ENCODE results near the gene KCTD3.

Gene KCTD3

DNA sequence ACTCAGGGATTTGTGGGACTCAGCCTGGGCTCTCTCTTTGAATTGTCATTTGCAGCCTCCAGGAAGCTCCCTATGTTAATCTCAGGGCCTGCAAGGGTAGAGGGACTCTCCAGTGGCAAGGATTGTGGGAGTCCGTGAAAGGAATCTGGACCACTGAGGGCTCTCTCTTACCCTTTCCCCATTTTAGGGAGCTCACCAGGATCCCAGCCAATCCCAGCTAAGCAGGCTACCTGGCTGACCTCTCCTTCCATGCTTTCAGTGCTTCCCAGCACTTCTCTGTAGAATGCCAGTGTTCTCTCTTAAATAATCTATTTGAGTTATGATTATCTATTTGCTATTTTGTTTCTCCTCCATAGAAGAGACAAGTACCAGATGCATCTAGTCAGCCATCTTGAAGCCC is 9.6 kb upstream of the KCTD3 start:
- no peak for DNase-seq (ENCODE audit: low spot score)

DNA sequence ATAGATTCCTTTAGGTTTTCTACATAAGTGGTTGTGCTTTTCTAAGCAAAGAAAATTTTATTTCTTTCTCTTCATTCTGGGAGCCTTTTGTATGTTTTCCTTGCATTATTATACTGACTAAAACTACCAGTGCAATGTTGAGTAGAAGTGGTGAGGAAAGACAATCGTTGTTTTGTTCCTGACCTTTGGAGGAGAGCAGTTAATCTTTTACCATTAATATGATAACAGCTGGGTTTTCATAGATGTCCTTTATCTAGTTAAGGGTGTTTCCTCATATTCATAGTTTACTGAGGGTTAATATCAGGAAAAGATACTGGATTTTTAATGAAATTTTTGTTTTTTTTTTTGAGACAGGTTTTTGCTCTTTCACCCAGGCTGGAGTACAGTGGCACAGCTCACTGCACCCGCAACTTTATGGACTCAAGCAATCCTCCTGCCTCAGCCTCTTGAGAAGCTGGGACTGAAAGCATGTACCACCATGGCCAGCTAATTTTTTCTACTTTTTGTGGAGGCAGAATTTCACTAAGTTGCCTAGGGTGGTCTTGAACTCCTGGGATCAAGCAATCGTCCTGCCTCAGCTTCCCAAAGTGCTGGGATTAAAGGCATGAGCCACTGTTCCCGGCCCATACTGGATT is 9.0 kb upstream of the KCTD3 start:
- DNase-seq (ENCODE audit: low spot score) = no peak

DNA sequence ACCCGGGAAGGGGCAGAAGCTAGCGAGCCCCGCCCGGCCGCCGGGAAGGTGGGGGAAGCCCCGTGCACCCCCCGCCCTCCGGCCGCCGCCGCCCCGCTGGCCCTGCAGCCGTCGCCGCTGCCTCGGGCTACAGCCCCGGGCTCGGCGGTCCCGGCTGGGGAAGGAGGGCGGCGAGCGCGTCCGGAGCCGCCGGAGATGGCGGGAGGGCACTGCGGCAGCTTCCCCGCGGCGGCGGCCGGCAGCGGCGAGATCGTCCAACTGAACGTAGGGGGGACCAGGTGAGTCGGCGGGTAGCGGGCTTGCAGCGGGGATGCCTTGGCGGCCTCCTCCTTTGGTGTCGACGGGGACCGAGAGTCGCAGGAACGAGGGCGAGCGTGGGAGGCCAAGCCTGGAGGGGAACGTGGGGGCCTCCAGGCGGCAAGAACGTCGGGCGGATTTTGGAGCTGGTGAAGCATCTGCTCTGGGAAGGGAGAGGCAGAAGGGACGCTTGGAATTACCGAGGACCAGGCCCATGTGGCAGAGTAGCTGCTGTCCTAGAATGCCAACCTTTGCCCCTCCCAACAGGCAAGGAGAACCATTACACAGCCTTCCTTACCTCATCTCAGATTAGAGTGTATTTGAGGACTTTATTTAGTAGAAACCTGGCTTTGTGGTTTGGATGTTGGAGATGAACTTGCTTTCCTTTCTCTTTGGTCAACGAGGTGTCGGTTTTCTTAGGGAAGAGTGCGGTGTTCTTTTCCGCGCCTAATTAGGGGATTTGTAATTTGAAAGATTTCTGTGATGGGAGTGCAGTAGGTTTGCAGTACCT is 591 bp downstream of the KCTD3 start:
- DNase-seq (ENCODE audit: low spot score) = peak; percentile 23

DNA sequence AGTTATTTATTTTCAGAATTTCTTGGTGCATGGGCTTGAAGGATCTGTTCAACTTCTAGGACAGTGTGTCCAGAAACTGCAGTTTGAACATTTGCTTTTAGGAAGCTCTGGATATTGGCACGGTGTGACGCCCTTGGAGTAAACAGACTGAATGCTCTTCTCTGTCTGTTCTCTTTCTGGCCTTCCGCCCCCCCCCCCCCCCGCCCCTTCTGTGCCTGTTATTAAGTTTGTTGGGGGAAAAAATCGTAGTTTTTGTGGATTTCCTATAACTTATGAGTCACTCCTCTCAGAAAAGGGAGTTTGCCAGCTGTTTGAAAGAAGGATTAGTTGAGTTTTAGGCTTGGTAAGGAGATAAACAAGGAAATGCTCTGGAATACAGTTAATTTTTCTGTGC is 1.2 kb downstream of the KCTD3 start:
- DNase-seq (ENCODE audit: low spot score) = no peak

DNA sequence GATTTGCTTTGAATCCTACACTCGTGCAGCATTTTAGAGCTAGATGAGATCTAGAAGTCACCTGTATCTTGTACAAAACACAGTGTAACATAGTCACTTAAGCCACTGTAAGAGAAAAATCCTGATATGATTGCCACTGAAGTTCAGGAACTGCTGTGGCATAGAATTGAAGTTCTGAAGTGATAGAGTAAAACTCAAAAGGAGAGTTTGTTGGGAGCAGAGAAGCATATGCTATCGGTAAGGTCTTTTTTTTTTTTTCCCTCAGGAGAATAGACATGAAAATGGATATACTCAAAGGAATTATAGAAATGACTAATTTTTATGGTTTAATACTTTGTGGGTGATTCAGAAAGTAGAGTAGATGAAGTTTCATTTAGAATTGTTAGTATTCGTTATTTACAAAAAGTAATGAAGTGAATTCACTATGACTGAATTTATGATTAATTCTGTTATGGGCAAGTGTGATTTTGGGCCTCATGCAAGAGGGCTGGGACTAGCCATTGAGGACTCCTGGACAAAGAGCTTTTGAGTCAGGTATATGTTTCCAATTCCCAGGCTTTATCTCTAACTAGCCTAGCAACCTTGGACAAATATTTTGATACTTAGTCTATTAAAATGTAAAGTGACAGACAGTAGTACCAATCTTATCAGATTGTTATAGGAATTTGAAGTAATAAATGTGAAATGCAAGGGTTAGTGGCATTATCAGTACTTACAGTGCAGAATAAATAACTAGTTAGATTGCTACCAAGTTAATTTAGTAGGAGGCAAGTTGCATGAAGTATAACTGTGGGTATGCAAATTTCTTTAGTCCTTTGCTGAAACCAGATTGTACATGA is 3.1 kb downstream of the KCTD3 start:
- DNase-seq (ENCODE audit: low spot score) = no peak

DNA sequence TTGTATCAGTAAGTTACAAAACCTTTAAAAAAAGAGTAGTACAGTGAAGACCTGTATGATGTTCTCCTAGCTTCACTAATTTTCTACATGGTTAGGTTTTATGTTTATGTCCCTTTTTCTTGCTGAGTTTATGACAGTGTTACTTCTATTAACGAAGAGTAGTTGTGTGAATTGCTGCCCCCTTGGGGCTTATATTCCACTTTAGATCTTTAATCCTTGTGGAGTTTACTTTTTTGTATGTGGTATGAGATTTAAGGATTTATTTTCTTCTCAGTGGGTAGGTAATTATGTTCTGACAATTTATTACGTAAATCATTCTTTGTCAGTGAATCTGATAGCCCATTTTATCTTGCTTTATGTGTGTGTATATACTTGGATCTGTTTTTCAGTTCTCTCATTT is 14.8 kb downstream of the KCTD3 start:
- no peak for DNase-seq (ENCODE audit: low spot score)

DNA sequence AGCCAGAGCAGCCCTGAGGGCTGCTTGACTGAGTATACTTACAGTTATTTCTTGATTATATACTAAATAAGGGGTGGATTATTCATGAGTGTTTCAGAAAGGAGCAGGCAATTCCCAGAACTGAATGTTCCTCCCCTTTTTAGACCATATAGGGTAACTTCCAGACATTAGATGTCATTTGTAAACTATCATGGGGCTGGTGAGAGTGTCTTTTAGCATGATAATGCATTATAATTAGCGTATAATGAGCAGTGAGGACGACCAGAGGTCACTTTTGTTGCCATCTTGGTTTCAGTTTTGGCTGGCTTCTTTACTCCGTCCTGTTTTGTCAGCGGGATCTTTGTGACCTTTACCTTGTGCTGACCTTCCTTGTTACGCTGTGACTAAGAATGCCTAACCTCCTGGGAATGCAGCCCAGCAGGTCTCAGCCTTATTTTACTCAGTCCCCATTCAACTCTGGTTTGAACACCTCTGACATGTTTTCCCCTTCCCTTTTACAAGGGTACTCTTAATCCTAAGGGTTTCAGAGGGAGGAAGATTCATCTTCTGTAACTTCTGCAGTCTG is 16.2 kb downstream of the KCTD3 start:
- no peak for DNase-seq (ENCODE audit: low spot score)

DNA sequence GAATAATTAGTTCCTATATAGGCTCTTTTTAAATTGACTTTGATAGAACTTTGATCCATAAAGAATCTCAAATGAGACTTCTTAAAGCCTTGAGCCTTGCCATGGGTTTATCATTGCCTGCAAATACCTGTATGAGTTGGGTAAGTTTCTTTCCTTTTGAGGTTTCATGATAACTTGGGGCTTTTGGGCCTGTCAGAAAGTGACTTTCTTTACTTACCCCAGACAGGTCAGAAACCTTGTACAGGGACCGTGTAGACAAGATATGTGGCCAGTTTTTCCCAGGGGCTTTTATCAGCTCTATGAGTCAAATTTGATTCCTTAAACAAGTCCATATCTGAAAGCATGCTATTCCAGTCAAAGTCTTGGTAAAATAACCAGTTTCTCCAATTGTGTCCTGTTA is 17.3 kb downstream of the KCTD3 start:
- DNase-seq (ENCODE audit: low spot score) = no peak

DNA sequence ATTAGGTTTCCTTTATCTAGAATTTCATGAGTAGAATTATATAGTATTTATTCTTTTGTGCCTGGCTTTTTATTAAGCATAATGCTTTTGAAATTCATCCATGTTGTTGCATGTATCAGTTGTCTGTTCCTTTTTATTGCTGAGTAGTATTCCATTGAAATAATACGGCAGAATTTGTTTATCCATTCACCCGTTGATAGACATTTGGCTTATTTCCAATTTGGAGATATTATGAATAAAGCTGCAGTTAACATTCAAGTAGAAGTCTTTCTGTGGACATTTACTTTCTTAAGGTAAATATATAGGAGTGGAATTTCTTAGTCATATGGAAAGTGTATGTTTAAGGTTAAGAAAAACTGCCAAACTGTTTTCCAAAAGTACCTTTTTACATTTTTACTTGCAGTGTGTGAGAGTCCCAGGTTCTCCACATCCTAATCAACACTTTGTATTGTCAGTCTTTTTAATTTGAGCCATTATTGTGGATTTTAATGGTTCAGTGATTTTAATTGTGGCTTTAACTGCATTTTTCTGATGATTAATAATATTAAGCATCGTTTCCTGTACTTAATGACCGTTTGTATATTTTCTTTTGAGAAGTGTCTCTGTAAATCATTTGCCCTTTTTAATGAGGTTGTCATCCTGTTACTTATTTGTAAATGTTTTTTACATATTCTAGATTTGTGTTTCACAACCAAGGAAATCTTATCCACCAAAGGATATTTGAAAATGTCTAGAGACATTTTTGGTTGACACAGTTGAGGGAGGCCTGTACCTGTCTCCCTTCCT is 22.7 kb downstream of the KCTD3 start:
- no peak for DNase-seq (ENCODE audit: low spot score)

DNA sequence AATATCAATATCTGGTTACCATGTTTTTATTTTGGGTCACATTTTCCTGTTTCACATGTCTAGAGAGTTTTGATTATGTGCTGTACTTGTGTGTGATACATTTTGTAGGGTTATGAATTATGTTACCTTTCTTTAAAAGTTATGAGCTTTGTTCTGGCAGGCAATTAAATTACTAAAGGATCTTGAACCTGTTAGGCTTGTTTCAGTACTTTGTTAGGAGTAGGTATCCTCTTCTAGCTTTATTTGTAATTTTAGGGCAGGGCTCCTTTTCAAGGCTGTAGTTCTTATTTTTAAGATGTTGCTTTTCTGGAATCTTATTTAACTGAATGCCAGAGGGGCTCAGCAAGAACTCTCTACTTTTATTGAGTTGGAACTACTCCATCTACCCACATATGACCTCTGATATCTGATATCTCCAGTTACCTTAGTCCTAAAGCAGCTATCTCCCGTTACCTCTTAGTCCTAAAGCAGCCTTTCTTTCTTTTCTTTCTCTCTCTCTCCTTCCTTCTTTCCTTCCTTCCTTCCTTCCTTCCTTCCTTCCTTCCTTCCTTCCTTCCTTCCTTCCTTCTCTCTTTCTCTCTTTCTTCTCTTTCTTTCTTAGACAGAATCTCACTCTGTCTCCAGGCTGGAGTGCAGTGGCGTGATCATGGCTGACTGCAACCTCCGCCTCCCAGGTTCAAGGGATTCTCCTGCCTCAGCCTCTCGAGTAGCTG is 23.8 kb downstream of the KCTD3 start:
- DNase-seq (ENCODE audit: low spot score) = no peak

DNA sequence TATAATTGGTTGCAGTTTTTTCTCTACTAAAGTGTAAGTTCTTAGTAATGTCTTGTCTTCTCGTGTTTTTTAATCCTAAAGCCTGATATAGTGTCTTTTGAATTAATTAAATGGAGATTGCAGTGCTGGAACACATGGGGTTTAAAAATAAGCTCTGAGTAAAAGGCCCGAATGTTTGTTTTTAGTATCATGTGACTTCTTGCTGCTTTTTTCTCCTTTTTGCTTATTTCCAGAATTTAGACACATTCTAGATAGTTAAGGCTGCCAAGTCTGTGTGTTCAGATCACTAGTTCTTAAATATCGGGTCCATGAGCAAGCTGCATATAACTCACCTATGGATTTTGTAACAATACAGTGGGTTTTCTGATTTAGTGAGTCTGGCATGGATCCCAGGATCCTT is 27.5 kb downstream of the KCTD3 start:
- DNase-seq (ENCODE audit: low spot score) = no peak

DNA sequence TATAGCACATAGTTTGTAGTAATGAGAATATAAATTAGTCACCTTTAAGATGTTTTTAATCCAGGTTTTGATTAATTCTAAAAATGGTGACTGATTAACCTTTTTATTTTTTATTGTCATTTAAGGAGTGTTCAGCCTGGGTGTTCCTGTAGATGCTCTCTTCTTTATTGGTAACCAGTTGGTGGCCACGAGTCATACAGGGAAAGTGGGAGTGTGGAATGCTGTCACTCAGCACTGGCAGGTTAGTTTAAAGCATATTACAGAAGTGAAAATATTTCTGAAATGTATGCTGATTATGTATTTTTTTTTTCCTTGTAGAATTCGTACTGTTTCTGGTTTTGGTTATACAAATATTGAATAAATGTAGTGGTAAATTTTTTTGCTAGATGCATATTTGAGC is 28.1 kb downstream of the KCTD3 start:
- no peak for DNase-seq (ENCODE audit: low spot score)

DNA sequence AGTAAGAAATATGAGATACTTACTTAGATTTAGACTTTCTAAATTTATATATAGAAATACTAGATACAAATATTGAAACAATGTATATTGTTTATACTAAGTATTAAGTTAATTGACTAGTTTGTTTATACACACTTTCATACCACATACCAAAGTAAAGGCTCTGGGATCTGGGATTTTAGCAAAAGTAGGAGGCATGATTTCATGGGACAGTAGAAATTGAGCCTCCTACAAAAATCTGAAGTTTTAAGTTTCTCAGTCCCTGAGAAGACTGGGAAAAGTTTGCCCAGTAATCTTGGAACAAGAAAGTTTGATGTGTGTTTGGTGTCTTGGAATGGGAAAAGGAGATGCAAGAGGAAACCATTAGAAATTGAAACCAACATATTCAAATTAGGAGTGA is 30.9 kb downstream of the KCTD3 start:
- DNase-seq (ENCODE audit: low spot score) = no peak

DNA sequence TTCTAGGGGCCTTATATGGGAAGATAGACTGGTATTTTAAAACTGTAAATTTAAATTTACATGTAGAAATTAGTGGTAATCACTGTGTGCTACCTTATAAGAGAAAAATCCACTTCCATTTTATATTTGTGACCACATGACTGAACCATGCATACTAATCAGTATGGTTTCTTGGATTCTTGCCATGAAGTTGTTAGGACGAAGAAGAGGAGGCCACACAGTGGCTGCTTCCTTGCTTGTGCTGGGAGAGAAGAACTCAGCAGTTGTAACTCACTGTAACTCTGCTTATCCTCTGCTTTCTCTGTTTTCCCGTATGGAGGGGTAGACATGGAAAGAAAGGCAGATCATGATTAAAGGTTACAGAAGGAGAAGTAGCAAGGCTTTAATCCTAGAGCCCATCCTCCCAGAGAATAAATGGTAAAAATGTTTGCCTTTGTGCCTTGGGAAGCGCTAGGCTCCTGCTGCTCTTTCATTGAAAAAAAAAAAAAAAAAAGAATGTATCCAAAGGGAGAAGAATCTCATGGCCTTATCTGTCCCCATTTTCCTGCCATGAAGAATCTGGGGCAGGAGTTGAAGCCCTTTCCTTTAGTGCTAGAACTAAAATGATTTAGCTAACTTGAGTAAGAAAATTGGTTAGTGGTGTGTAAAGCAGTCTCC is 32.4 kb downstream of the KCTD3 start:
- DNase-seq (ENCODE audit: low spot score) = no peak

DNA sequence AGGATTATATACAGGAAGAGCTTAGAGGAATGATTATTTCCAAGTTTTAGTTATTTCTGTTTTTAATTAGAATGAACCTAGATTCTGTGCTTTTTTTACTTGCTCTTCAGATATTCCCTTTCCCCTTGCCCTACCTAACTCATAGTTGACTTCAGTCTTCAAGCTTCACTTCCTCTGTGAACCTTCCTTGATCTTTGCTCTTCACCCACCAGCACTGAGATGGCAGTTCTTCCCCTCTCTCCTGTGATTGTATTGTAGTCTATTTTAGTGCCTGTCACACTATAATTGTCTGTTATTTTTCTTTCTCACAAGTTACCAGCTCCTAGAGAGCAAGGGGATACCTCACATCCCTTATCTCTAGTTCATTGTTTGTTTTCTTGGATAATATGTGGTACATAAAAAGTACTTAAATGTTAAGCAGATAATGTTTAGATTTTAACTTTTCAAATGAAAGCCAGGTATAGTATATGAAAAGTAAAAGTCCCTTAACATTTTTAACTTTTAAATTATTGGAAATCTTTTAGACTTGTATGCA is 33.2 kb downstream of the KCTD3 start:
- DNase-seq (ENCODE audit: low spot score) = no peak

DNA sequence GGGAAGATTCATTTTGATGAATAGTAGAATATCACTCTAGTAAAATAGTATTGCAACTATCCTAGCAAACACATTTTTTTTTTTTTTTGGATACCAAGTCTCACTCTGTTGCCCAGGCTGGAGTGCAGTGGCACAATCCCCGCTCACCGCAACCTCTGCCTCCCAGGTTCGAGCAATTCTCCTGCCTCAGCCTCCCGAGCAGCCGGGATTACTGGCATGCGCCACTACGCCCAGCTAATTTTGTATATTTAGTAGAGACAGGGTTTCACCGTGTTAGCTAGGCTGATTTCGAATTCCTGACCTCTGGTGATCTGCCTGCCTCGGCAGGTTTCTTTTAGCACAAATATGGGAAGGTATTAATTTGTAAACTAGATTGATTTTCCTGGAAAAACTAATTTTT is 33.8 kb downstream of the KCTD3 start:
- DNase-seq (ENCODE audit: low spot score) = no peak

DNA sequence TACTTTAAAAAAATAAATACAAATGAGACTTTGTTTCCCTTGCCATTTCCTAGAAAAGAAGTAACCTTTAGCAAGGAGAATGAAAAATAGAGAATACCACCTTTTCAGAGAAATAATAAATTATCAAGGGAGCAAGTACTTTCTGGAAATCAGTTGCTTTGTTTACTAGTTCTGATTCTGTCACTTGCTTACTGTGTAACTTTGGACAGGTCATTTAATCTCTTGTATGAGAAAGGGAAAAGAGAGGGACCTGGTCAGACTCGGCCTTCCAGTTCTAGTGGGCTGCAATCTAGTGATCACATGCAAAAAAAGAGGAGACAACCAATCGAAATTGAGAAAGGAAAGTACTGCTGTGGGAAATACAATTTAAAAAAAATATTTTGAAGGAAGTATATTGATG is 34.2 kb downstream of the KCTD3 start:
- DNase-seq (ENCODE audit: low spot score) = no peak

DNA sequence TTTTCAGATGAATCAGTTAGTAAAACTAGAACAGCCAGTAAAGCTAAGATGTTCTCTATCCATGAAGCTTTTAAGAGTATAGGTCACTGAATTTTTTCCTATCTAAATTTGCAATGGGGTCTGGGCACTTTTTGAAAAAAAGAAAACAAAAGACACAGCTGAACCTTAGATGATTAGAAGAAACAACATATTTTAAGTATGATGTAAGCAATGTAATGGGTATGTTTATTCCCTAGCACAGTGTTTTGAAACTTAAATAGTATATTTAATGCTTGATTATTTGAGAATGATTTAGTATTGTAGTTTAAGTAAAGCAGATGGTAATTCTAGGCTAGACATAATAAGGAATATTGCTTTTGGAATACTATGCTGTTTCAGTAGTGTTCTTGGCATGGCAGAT is 36.2 kb downstream of the KCTD3 start:
- no peak for DNase-seq (ENCODE audit: low spot score)

DNA sequence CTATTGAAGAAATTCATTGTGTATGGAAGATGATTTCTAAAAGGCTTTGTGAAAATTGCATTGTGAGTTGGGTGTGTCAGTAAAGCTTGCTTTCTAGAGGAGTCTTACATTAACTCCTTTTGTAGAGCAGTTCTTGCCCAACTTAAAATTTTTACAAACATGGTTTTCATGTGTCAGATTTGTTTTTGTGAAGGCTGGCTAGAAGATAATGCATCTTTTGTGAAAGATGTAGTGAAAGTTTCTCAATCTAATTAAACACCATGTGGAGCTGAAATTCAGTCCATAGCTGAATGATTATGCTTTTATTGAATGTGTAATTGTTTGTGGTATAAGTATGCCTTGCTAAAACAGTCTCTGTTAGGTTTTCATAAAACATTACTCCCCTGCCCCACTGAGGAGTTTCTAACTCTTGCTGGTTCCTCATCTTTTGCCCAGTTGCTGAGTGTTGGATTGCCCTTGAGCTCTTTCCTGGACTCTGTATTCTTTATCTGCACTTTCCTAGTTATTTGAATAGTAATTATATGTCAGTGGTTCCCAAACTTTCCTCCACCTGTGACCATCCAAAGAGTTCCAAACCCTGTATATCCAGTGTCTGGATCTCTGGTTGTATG is 38.0 kb downstream of the KCTD3 start:
- no peak for DNase-seq (ENCODE audit: low spot score)

DNA sequence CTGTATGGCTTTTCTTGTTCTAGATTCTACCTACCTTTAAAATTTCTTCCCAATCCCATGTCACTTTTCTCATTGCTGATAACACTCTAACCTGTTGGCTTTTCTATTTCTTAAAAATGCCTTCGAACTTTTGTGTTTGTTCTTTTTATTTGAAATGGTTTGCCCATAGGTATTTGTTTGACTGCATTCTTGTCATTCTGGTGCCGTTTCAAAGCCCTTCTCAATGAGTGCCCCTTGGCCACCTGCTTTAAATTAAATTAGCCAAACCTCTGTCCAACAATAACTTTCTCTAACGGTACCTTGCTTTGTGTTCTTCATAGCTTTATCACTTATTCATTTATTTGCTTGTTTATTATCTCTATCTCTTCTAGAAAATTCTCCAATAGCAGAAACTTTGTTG is 38.9 kb downstream of the KCTD3 start:
- no peak for DNase-seq (ENCODE audit: low spot score)
